Mucosa of rectum (tissue), 2 donors: ENCODE results near the gene PDZRN3.

Experiments
- H3K27ac ChIP-seq, 2 donors: one replicate each; pipeline ENCODE4 v1.7.0; 2013; ENCODE audit warnings: inconsistent platforms in 2 of 2, low read depth in 2 of 2, low read length in 2 of 2
- H3K27me3 ChIP-seq, 2 donors: one replicate each; pipeline ENCODE4 v1.7.0; 2013; ENCODE audit warnings: low read length in 2 of 2; ENCODE audit not compliant: control insufficient read depth in 2 of 2, insufficient read depth in 2 of 2
- H3K36me3 ChIP-seq, 2 donors: one replicate each; pipeline ENCODE4 v1.7.0; 2013; ENCODE audit warnings: low read length in 2 of 2; ENCODE audit not compliant: control insufficient read depth in 2 of 2, insufficient read depth in 2 of 2
- H3K4me1 ChIP-seq, 2 donors: one replicate each; pipeline ENCODE4 v1.7.0; 2013; ENCODE audit warnings: low read length in 2 of 2, mild to moderate bottlenecking in 1 of 2; ENCODE audit not compliant: control insufficient read depth in 2 of 2, insufficient read depth in 2 of 2
- H3K4me3 ChIP-seq, 2 donors: one replicate each; pipeline ENCODE4 v1.7.0; 2013; ENCODE audit warnings: low read length in 2 of 2
- H3K9ac ChIP-seq, 2 donors: one replicate each; pipeline ENCODE4 v1.7.0; 2013; ENCODE audit warnings: low read length in 2 of 2, low read depth in 1 of 2, mild to moderate bottlenecking in 1 of 2
- H3K9me3 ChIP-seq, 2 donors: one replicate each; pipeline ENCODE4 v1.7.0; 2013; ENCODE audit warnings: low read length in 2 of 2; ENCODE audit not compliant: control insufficient read depth in 2 of 2
- donor health status: healthy.
- donor health status: Normal muscosa, but diverticular disease.

PDZRN3 gene

DNA sequence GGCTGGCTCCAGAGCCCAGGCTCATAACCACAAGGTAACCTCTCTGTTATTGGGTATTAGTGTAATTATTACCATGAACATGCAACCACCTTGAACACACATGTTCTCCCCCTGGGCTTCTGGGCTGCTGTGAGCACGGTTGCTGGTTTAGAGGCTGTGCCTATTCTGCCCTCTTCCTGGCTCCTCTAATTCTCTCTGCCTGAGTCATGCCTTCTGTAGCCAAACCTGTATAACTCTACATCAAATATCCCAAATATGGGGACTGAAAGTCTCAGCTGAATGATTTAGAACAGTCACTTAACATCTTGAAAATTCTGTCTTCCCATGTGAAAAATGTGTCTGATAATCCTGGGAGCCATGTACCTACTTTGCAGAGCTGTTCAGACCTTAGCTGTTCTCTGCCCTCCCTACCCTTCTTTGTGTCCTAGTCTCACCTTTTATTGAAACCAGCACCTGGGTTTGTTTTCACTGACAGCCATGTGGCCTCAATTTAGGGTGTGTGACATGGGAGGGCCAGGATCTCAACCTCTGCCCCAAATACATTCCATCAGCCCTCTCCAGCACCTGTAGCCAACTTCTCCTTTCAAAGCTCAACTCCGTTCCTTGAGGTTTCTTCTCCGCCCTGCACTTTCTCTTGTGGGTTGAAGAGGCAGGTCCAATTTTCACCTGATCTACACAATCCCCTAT lies 60.7 kb downstream of the PDZRN3 start:
- Histone ChIP-seq H3K36me3 (no peaks in the 10 kb centered on the region), H3K27me3 (no peaks in the 10 kb centered on the region), H3K9ac (no peak overlapping the region), H3K9me3 (no peaks in the 10 kb centered on the region), H3K27ac (no peak overlapping the region), H3K4me1 (peaks cover 0 to 14% of the 10 kb centered on the region in 2 donors), H3K4me3 (no peak overlapping the region)

DNA sequence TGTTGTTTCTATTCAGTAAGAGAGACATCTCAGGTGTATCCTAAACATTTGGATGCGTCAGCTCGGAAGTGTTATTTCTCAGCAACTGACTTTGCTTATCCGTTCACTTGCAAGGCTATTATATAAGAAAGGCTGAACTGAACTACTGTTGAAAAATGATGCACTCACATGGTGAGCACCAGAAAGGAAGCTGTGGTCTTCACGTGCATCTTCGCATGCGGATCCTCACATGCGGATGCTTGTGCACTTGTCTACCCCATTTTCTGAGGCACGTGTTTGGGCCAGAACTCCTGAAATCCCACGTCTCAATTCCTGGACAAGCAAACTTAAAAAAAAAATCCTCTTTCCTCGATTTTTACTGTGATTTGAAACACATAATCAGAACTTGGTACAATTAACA lies 63.2 kb downstream of the PDZRN3 start:
- Histone ChIP-seq H3K27me3 (no peaks in the 10 kb centered on the region), H3K4me1 (peaks cover 0 to 11% of the 10 kb centered on the region in 2 donors), H3K9ac (no peak overlapping the region), H3K9me3 (no peaks in the 10 kb centered on the region), H3K36me3 (no peaks in the 10 kb centered on the region), H3K27ac (no peak overlapping the region), H3K4me3 (no peak overlapping the region)

DNA sequence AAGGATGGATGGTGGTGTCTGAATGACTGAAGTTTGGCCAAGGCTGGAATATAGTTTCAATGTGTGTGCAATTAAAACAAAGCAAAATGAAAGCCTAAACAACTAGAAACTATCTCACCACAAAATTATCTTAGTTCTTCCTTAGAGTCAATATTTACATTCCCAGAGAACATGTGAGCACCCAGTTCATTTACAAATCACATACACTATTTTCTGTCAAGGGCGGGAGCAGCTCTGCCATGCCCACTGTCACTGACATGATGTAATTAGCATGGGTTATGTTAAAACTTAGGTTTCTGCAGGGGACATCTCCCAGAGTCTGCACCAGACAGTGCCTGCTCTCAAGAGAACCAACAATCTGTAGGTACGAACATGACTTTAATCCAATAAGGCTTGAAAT lies 65.0 kb downstream of the PDZRN3 start:
- H3K9ac ChIP-seq = no peak overlapping the region
- H3K9me3 ChIP-seq = no peaks in the 10 kb centered on the region
- H3K27ac ChIP-seq = no peak overlapping the region
- H3K4me1 ChIP-seq = peaks cover 0 to 11% of the 10 kb centered on the region in 2 donors
- no peaks in the 10 kb centered on the region for H3K27me3 ChIP-seq
- no peaks in the 10 kb centered on the region for H3K36me3 ChIP-seq
- no peak overlapping the region for H3K4me3 ChIP-seq

DNA sequence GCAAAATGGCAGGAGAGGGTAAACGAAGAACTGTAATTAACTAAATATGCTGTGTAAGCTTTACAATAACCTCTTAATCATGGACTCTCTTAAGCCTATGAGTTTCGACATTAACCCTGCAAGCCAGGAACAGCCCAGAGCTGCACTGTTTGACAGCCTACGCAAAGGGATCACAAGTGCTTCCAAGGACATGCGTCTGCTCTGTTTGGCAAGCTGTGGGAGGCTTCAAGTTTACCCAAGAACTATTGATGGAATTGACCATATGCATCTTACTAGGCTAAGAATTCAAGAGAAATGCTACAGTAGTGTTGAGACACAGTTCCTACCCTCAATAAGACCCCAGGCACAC lies 66.0 kb downstream of the PDZRN3 start:
- no peak overlapping the region for H3K9ac ChIP-seq
- peaks cover 0 to 6% of the 10 kb centered on the region in 2 donors for H3K4me1 ChIP-seq
- H3K9me3 ChIP-seq = no peaks in the 10 kb centered on the region
- H3K36me3 ChIP-seq = no peaks in the 10 kb centered on the region
- no peak overlapping the region for H3K27ac ChIP-seq
- no peak overlapping the region for H3K4me3 ChIP-seq
- no peaks in the 10 kb centered on the region for H3K27me3 ChIP-seq

DNA sequence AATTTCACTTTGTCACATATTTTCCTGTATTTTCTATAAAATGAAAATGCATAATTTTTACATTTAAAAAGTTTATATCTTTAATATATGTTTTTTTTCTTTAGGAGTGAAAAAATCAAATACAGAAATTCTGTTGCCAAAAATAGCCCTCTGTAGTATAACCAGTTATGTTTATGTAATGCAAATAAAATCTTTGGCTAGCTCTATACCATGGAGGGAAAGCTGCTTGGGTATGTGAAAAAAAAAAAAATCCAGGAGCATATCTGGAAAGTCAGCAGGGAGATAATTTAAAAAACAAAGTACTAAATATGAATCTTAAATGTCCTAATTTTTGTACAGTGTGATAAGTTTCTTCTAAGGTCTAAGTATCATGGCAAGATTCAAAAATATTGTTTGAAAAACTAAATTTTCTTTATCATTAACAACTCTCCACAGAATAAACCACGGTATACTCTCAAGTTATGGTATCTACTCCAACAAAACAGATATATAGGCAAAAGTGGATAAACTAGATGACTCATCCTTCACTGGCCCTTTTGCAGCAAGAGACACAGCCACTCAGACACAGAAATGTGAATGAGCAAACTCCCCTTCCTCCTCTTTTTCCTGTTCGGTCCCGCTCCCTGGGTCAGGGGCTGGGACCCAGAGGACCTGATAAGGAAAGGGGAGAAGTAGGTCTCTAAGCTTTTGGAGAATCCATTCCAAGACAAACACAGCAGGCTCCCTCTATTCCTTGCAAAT lies 66.6 kb downstream of the PDZRN3 start:
- H3K27me3 ChIP-seq = no peaks in the 10 kb centered on the region
- H3K27ac ChIP-seq = no peak overlapping the region
- peaks cover 0 to 6% of the 10 kb centered on the region in 2 donors for H3K4me1 ChIP-seq
- no peak overlapping the region for H3K9ac ChIP-seq
- H3K36me3 ChIP-seq = no peaks in the 10 kb centered on the region
- no peak overlapping the region for H3K4me3 ChIP-seq
- H3K9me3 ChIP-seq = no peaks in the 10 kb centered on the region

DNA sequence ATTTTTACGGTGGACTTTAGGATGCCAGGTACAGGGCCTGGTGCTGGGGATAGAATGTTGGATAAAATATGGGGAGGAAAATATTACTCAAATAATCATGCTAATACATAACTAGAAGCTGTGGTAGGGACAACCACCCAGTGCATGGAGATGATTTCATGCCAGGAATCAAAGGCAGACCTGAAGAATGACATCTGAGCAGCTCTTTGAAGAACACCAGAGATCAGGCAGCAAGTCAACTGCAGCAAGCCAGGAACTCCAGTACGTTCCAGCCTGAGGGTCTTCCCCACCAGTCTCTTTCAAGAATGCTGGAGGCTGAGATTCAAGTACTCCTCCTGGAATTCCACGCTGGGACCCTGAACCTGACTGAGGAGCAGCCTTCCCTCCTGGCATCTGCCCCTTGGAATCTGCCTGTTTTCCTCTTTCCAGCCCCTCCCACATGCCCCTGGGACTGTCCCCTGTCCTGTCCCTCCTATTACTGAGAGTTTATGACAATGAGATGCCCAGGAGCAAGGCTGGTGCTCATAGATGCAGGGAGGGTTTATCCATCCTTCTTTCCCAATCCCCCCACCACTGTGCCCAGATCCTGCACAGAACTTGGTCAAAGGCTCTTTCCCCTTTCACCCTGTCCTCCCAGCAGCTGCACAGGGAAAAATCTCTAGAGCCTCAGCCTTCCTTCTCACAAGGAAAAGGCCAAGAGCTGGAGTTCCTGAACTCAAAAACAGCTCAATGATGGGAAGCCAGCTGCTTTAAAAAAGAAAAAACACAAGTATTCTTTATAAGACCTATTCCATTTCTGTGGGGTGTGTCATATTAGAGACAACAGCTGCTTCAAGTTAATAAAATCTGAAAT lies 68.0 kb downstream of the PDZRN3 start:
- no peaks in the 10 kb centered on the region for H3K36me3 ChIP-seq
- H3K4me3 ChIP-seq = no peak overlapping the region
- H3K4me1 ChIP-seq = peaks cover 0 to 6% of the 10 kb centered on the region in 2 donors
- H3K27me3 ChIP-seq = no peaks in the 10 kb centered on the region
- no peak overlapping the region for H3K9ac ChIP-seq
- no peak overlapping the region for H3K27ac ChIP-seq
- H3K9me3 ChIP-seq = no peaks in the 10 kb centered on the region

DNA sequence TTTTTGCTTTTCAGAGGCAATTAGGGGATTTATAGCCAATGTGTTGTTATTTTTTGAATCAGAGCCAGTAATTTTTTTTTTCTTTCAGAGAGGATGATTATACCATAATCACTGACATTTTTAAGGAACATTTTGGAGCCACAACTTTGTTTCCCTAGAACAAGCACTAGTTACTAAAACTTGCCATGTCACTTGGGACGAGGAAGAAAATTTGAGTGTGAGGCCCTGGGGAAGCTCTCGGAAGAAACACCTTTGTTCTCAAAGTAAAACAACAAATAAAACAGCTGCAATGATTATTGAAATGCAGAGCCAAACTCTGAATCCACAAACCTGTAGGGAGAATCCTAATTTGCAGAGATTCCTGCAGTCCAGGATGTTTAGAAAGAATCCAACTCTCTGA lies 69.7 kb downstream of the PDZRN3 start:
- Histone ChIP-seq H3K36me3 (no peaks in the 10 kb centered on the region), H3K27ac (no peak overlapping the region), H3K27me3 (no peaks in the 10 kb centered on the region), H3K4me1 (peaks cover 0 to 6% of the 10 kb centered on the region in 2 donors), H3K9ac (no peak overlapping the region), H3K4me3 (no peak overlapping the region), H3K9me3 (no peaks in the 10 kb centered on the region)

DNA sequence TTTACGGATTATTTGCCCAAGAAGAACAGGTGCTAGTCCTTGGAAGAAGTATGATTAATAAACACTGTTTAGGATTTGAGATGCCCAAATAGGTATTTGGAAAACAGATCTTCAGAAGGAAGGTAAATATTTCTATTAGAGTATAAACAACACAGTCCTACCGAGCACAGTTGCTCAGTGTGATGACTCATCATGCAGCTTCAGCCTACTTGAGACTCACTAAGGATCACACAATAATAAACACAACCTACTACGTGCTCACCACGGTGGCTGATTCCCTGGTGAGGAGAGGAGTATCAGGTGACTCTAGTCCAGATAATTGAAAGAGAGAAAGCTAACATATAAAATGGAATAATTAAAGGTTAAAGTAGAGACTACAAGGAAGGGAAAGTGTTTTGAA lies 72.0 kb downstream of the PDZRN3 start:
- no peak overlapping the region for H3K27ac ChIP-seq
- H3K9me3 ChIP-seq = no peaks in the 10 kb centered on the region
- no peak overlapping the region for H3K9ac ChIP-seq
- H3K4me1 ChIP-seq = peaks cover 3 to 7% of the 10 kb centered on the region in 2 donors
- H3K4me3 ChIP-seq = no peak overlapping the region
- no peaks in the 10 kb centered on the region for H3K27me3 ChIP-seq
- no peaks in the 10 kb centered on the region for H3K36me3 ChIP-seq

DNA sequence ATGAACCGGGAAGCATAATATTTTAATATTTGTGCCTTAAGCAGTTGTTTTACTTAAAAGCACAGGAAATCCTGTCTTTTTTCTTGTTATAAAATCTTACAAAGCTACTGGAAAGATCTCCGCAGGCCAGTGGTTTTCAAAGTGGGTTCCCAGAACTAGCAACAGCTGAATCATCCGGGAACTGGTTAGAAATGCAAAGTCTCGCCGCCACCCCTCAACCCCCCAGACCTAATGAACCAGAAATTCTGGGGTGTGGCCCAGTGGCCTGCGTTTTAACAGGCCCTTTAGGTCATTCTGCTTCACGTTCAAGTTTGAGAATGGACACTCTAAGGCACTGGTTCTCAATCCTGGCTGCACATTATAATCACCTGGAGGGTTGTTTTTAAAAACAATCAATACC lies 74.7 kb downstream of the PDZRN3 start:
- H3K27ac ChIP-seq = no peak overlapping the region
- H3K27me3 ChIP-seq = no peaks in the 10 kb centered on the region
- no peaks in the 10 kb centered on the region for H3K36me3 ChIP-seq
- H3K9me3 ChIP-seq = no peaks in the 10 kb centered on the region
- no peak overlapping the region for H3K9ac ChIP-seq
- H3K4me1 ChIP-seq = peaks cover 7 to 14% of the 10 kb centered on the region in 2 donors
- H3K4me3 ChIP-seq = no peak overlapping the region

DNA sequence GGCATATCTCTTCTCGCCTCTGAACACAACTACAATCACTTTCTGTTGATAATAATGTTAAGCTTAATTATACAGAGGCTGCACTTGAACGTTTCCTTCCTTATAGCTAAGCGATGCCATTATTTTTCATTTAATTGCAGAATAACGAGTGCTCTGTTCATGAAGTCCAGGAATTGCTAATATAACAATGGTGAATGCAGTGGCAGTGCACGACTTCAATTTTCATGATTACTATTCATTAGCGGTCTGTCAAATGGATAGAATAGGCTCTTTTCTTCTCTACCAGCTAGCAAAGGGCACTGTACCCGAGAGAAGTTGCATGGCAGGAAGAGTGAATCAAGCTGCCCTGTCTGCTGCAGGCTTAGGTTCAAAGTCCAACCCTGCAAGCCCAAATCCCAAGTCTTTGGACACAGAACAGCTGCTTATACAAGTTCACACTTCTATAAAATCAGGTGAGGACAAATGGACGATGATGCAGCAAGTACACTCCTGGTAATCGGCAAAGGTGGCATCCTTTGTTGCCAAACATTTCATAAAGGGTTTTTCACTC lies 75.6 kb downstream of the PDZRN3 start:
- Histone ChIP-seq H3K27ac (no peak overlapping the region), H3K4me1 (peaks cover 7 to 14% of the 10 kb centered on the region in 2 donors), H3K27me3 (no peaks in the 10 kb centered on the region), H3K9me3 (no peaks in the 10 kb centered on the region), H3K4me3 (no peak overlapping the region), H3K36me3 (no peaks in the 10 kb centered on the region), H3K9ac (no peak overlapping the region)
